IMR-90 (cell line): Measurements from ENCODE around the gene VWA8.

ENCODE experiments used
- BHLHE40 ChIP-seq: fragments of 150-350 bp; IDR thresholded peaks from 2 replicates; pipeline ENCODE4 v1.6.1; 2016; ENCODE audit warnings: mild to moderate bottlenecking, low read depth, low read length
- CEBPB ChIP-seq: IDR thresholded peaks from 2 replicates; pipeline ENCODE4 v1.6.1; 2012; ENCODE audit warnings: low read depth, low read length, improper control_type of control experiment
- CHD1 ChIP-seq: IDR thresholded peaks from 2 replicates; pipeline ENCODE4 v1.6.1; 2012; ENCODE audit warnings: low read depth, low read length, improper control_type of control experiment
- CTCF ChIP-seq: conservative IDR thresholded peaks from 2 replicates; pipeline ENCODE4 v1.5.1; 2012; ENCODE audit warnings: mild to moderate bottlenecking, low read depth, low read length, improper control_type of control experiment
- FOS ChIP-seq: fragments of 150-350 bp; IDR thresholded peaks from 2 replicates; pipeline ENCODE4 v1.6.1; 2016; ENCODE audit warnings: low read depth, low read length
- MAFK ChIP-seq: IDR thresholded peaks from 2 replicates; pipeline ENCODE4 v1.6.1; 2012; ENCODE audit warnings: low read depth, low read length, improper control_type of control experiment
- MAZ ChIP-seq: IDR thresholded peaks from 2 replicates; pipeline ENCODE4 v1.6.1; 2012; ENCODE audit warnings: low read depth, mild to moderate bottlenecking, low read length, improper control_type of control experiment, moderate library complexity, borderline replicate concordance
- NFE2L2 ChIP-seq: fragments of 150-350 bp; IDR thresholded peaks from 2 replicates; pipeline ENCODE4 v1.6.1; 2016; ENCODE audit warnings: low read depth, mild to moderate bottlenecking, low read length
- POLR2A ChIP-seq: IDR thresholded peaks from 2 replicates; pipeline ENCODE4 v1.6.1; 2012; ENCODE audit warnings: mild to moderate bottlenecking, low read depth, low read length
- RAD21 ChIP-seq: IDR thresholded peaks from 2 replicates; pipeline ENCODE4 v1.6.1; 2012; ENCODE audit warnings: low read length, improper control_type of control experiment
- RCOR1 ChIP-seq: IDR thresholded peaks from 2 replicates; pipeline ENCODE4 v1.6.1; 2012; ENCODE audit warnings: mild to moderate bottlenecking, low read length, improper control_type of control experiment; ENCODE audit not compliant: insufficient replicate concordance
- RFX5 ChIP-seq: IDR thresholded peaks from 2 replicates; pipeline ENCODE4 v1.8.0; 2012; ENCODE audit warnings: low read depth, mild to moderate bottlenecking, low read length, moderate library complexity
- SMC3 ChIP-seq: fragments of 150-350 bp; IDR thresholded peaks from 2 replicates; pipeline ENCODE4 v1.6.1; 2016; ENCODE audit warnings: low read depth, mild to moderate bottlenecking, antibody characterized with exemption, low read length, moderate library complexity
- USF2 ChIP-seq: fragments of 150-350 bp; IDR thresholded peaks from 2 replicates; pipeline ENCODE4 v1.6.1; 2017; ENCODE audit warnings: mild to moderate bottlenecking, antibody characterized with exemption, low read length, low read depth

DNA sequence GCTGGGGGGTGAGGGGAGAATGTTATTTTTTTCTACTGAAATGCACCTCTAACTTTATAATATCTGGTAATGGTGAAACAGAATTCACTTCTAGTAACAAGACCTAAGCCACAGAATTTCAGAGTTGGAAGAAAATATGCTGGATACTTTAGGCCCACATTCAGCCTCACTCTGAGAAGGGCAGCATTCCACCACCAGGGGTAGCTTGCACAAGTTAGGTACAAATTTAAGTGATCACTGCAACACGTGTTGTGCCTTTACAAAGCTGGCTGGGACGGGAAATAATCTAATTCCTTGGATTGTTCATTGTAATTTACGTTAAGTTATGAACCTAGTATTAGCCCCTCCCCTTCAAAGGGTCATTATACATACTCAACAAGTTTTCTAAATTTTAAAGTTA lies 311.2 kb downstream of the VWA8 start:
- TF ChIP-seq CTCF: peak; percentile 35
- TF ChIP-seq USF2: 0 out of 2 replicates have a peak, but pooled peaks have one; percentile 4
- TF ChIP-seq POLR2A: no peak
- no peak for TF ChIP-seq BHLHE40
- no peak for TF ChIP-seq CEBPB
- 0 out of 2 replicates have a peak, but pooled peaks have one; percentile 6 for TF ChIP-seq RAD21
- peak; percentile 34 for TF ChIP-seq SMC3
- no peak for TF ChIP-seq MAZ
- no peak for TF ChIP-seq FOS
- no peak for TF ChIP-seq NFE2L2
- TF ChIP-seq MAFK: no peak
- no peak for TF ChIP-seq RFX5
- TF ChIP-seq CHD1: no peak
- no peak for TF ChIP-seq RCOR1
